Thyroid gland (tissue), 4 donors: ENCODE measurements around the gene RCAN2. TPM values are rescaled to one million over a fixed set of nuclear protein-coding genes. Genes with fewer than 3 reads are reported as not detected.

Source experiments
- DNase-seq, 2 donors: peaks; one replicate each; pipeline ENCODE4 v3.0.0-alpha.2; 2019
- H3K27ac ChIP-seq, 3 donors: fragments of 200-600 bp; sonication (generic); 1 replicate in 2 of 3; 2 replicates in 1 of 3; pipeline ENCODE4 v1.5.1; 2016 to 2019; ENCODE audit warnings: mild to moderate bottlenecking in 1 of 3, moderate library complexity in 1 of 3
- H3K27me3 ChIP-seq: fragments of 200-600 bp; sonication (generic); one replicate; pipeline ENCODE4 v1.5.1; 2019
- H3K36me3 ChIP-seq, 2 donors: fragments of 200-600 bp; sonication (generic); one replicate each; pipeline ENCODE4 v1.5.1; 2016 to 2019
- H3K4me1 ChIP-seq, 2 donors: fragments of 200-600 bp; sonication (generic); one replicate each; pipeline ENCODE4 v1.5.1; 2017 to 2019
- H3K4me3 ChIP-seq, 3 donors: fragments of 200-600 bp; sonication (generic); replicated peaks in 1 of 3; 1 replicate in 2 of 3; 2 replicates in 1 of 3; pipeline ENCODE4 v1.5.1; 2016; ENCODE audit warnings: mild to moderate bottlenecking in 1 of 3
- H3K9me3 ChIP-seq: fragments of 200-600 bp; sonication (generic); one replicate; pipeline ENCODE4 v1.5.1; 2017
- CTCF ChIP-seq, 6 experiments: fragments of 200-600 bp in 3 of 6; fragments of 450-650 bp in 3 of 6; sonication (generic) in 3 of 6; IDR thresholded peaks; one replicate each; pipeline ENCODE4 v1.5.1; 2016 to 2019; ENCODE audit warnings: antibody characterized with exemption in 6 of 6, mild to moderate bottlenecking in 2 of 6, inconsistent platforms in 1 of 6, moderate library complexity in 1 of 6
- POLR2A ChIP-seq, 2 donors: fragments of 450-650 bp; IDR thresholded peaks; one replicate each; pipeline ENCODE4 v1.6.1; 2017; ENCODE audit warnings: antibody characterized with exemption in 2 of 2, mild to moderate bottlenecking in 2 of 2, moderate library complexity in 1 of 2
- WGBS, 2 donors: methylation state at CpG; one replicate each; pipeline ENCODE4 v1.1.5; 2017; 5-methylcytosine and 5-hydroxymethylcytosine counted together
- intact Hi-C: fragments of 100-400 bp; cut with DNase I; formaldehyde crosslinking; loops from one replicate; pipeline ENCODE4 v1.15.1; 2023
- total RNA-seq, 4 donors: library from RNA; depleted of rRNA; stranded (reverse); fragments of >200 nt; gene quantifications; one replicate each; pipeline ENCODE4 v1.2.3, GENCODE V29; 2016

Gene RCAN2
- total RNA-seq, 4 donors from 2014 or later, result 14.0 to 33.2 (median 23.3) TPM

GRCh38 chr6:46500382-46500781, 9.1 kb upstream of the RCAN2 start:
- Histone ChIP-seq H3K9me3 (no peaks in the 10 kb centered on the region), H3K4me3 (no peak overlapping the region), H3K27me3 (no peaks in the 10 kb centered on the region), H3K4me1 (no peaks in the 10 kb centered on the region), H3K36me3 (no peaks in the 10 kb centered on the region), H3K27ac (no peak overlapping the region)
- DNase-seq, result no peak
- no peak for TF ChIP-seq POLR2A (IDR thresholded peaks at IDR 0.05)
- no peak for TF ChIP-seq CTCF (IDR thresholded peaks at IDR 0.05)
- intact Hi-C loops, result no loop called here

- intact Hi-C loops, result no loop called here
- H3K4me1 ChIP-seq, result peaks cover 9% of the 10 kb centered on the region in 2 donors
- H3K27me3 ChIP-seq, result no peaks in the 10 kb centered on the region
- WGBS, 2 donors, result 15 to 21% methylated on average over 11 to 21 of the region's 30 CpGs
- peak; percentile 65 to 68 for DNase-seq
- H3K27ac ChIP-seq, result peak overlapping the region; percentile 59 to 86 (median 77)
- H3K9me3 ChIP-seq, result no peaks in the 10 kb centered on the region
- TF ChIP-seq POLR2A (IDR thresholded peaks at IDR 0.05) (no peak), CTCF (IDR thresholded peaks at IDR 0.05) (peak in 5 of 6 experiments; percentile 41 to 81 (median 55))
- H3K4me3 ChIP-seq, result peak overlapping the region; percentile 55 to 90 (median 58)
- H3K36me3 ChIP-seq, result no peaks in the 10 kb centered on the region
These were observed 639 bp upstream of the RCAN2 start for GRCh38 chr6:46491628-46492547.

GRCh38 chr6:46490425-46491200, 636 bp downstream of the RCAN2 start:
- TF ChIP-seq POLR2A (IDR thresholded peaks at IDR 0.05) (no peak), CTCF (IDR thresholded peaks at IDR 0.05) (peak in 1 of 6 experiments; percentile 22)

GRCh38 chr6:46486181-46486580, 5.1 kb downstream of the RCAN2 start:
- H3K27ac ChIP-seq, result no peak overlapping the region
- no peaks in the 10 kb centered on the region for H3K27me3 ChIP-seq
- 83 to 86% methylated on average over 3 of the region's 3 CpGs for WGBS, 2 donors
- no peak for DNase-seq
- no peaks in the 10 kb centered on the region for H3K9me3 ChIP-seq
- H3K36me3 ChIP-seq, result no peaks in the 10 kb centered on the region
- no peak overlapping the region for H3K4me3 ChIP-seq
- H3K4me1 ChIP-seq, result peaks cover 9% of the 10 kb centered on the region in 2 donors
- TF ChIP-seq POLR2A (IDR thresholded peaks at IDR 0.05) (no peak), CTCF (IDR thresholded peaks at IDR 0.05) (no peak)
- intact Hi-C loops, result loop anchor here (10.0 kb wide), 1 partner anchor 61 kb away; no protein-coding TSS in a partner anchor

More at GRCh38 chr6:46490425-46491200, 636 bp downstream of the RCAN2 start:
- peak overlapping the region; percentile 55 to 90 (median 58) for H3K4me3 ChIP-seq
- 5 to 7% methylated on average over 16 to 27 of the region's 56 CpGs for WGBS, 2 donors
- no peaks in the 10 kb centered on the region for H3K27me3 ChIP-seq
- H3K27ac ChIP-seq, result peak overlapping the region; percentile 31 to 77 (median 59)
- intact Hi-C loops, result no loop called here
- no peaks in the 10 kb centered on the region for H3K9me3 ChIP-seq
- peak; percentile 71 to 80 for DNase-seq
- no peaks in the 10 kb centered on the region for H3K36me3 ChIP-seq
- H3K4me1 ChIP-seq, result peaks cover 9% of the 10 kb centered on the region in 2 donors
